ENCODE data around the gene MEIS2.

Gene MEIS2

DNA sequence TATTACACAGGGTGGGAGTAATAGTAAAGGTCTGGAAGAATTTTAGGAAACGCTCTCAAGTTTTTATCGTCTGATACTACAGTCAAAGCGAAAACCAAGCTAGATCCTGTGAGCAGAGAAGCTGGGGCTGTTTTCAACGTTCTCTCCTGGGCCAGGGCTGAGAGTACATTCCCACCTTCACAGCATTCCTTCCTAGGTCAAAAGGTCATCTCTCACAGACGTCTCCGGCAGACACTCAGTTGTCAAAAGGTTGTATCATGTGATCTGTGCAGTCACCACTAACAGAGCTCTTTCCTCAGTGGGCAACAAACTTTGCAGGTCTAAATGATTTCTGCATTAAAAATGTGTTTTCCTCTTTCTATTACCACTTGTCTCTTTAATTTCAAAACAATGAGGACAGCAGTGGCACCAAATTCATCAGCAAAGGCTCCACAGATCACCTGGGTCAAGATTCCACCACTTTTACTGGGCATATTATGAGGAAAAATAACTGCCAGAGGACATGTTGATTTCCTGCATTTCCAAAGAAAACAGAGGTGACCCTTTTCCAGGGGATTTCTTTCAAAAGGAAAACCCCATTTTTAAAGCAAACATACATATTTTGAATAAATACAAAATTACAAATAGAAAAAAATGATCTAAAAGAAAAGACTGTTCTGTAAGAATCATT lies 41.9 kb downstream of the MEIS2 start:
- H3K27ac ChIP-seq (ENCODE audit: low read length), result no peak overlapping the region
- no peak overlapping the region for H3K9ac ChIP-seq (ENCODE audit: low read length)
- no peaks in the 10 kb centered on the region for H3K9me3 ChIP-seq (ENCODE audit: insufficient read depth, low read length)
- H4K20me1 ChIP-seq (ENCODE audit: insufficient read depth, low read length), result no peaks in the 10 kb centered on the region
- no peak overlapping the region for H3K4me3 ChIP-seq (ENCODE audit: low read length)
- H3K79me2 ChIP-seq (ENCODE audit: low read length), result no peaks in the 10 kb centered on the region
- H2AFZ ChIP-seq (ENCODE audit: low read depth, low read length), result no peak overlapping the region
- no peak overlapping the region for H3K4me2 ChIP-seq (ENCODE audit: low read length)
- H3K27me3 ChIP-seq (ENCODE audit: low read depth, low read length), result no peaks in the 10 kb centered on the region
- TF ChIP-seq EZH2phosphoT487 (IDR thresholded peaks at IDR 0.05; ENCODE audit: low read depth), result no peak
- TF ChIP-seq CTCF (IDR thresholded peaks at IDR 0.05; ENCODE audit: low read depth, low read length), result no peak
- H3K4me1 ChIP-seq (ENCODE audit: low read length), result no peaks in the 10 kb centered on the region
- H3K36me3 ChIP-seq (replicated peaks; ENCODE audit: low read depth, low read length), result no peaks in the 10 kb centered on the region

GRCh38 chr15:37057831-37058230 lies 42.5 kb downstream of the MEIS2 start:
- no peaks in the 10 kb centered on the region for H3K79me2 ChIP-seq (ENCODE audit: low read length)

GRCh38 chr15:37057256-37057655 lies 43.1 kb downstream of the MEIS2 start:
- H3K4me3 ChIP-seq (ENCODE audit: low read length), result no peak overlapping the region
- H4K20me1 ChIP-seq (ENCODE audit: insufficient read depth, low read length), result no peaks in the 10 kb centered on the region
- H3K4me1 ChIP-seq (ENCODE audit: low read length), result no peaks in the 10 kb centered on the region
- no peaks in the 10 kb centered on the region for H3K79me2 ChIP-seq (ENCODE audit: low read length)
- H3K9me3 ChIP-seq (ENCODE audit: insufficient read depth, low read length), result no peaks in the 10 kb centered on the region
- H3K4me2 ChIP-seq (ENCODE audit: low read length), result no peak overlapping the region
- H3K27ac ChIP-seq (ENCODE audit: low read length), result no peak overlapping the region
- H2AFZ ChIP-seq (ENCODE audit: low read depth, low read length), result no peak overlapping the region
- H3K9ac ChIP-seq (ENCODE audit: low read length), result no peak overlapping the region
- no peaks in the 10 kb centered on the region for H3K36me3 ChIP-seq (replicated peaks; ENCODE audit: low read depth, low read length)
- TF ChIP-seq EZH2phosphoT487 (IDR thresholded peaks at IDR 0.05; ENCODE audit: low read depth) (no peak), CTCF (IDR thresholded peaks at IDR 0.05; ENCODE audit: low read depth, low read length) (no peak)
- H3K27me3 ChIP-seq (ENCODE audit: low read depth, low read length), result no peaks in the 10 kb centered on the region

More at GRCh38 chr15:37057831-37058230, 42.5 kb downstream of the MEIS2 start:
- H3K4me1 ChIP-seq (ENCODE audit: low read length), result no peaks in the 10 kb centered on the region
- no peak for TF ChIP-seq EZH2phosphoT487 (IDR thresholded peaks at IDR 0.05; ENCODE audit: low read depth)
- no peak for TF ChIP-seq CTCF (IDR thresholded peaks at IDR 0.05; ENCODE audit: low read depth, low read length)
- no peaks in the 10 kb centered on the region for H3K27me3 ChIP-seq (ENCODE audit: low read depth, low read length)
- no peaks in the 10 kb centered on the region for H3K36me3 ChIP-seq (replicated peaks; ENCODE audit: low read depth, low read length)
- no peak overlapping the region for H3K9ac ChIP-seq (ENCODE audit: low read length)
- no peak overlapping the region for H3K4me3 ChIP-seq (ENCODE audit: low read length)
- no peak overlapping the region for H2AFZ ChIP-seq (ENCODE audit: low read depth, low read length)
- H3K4me2 ChIP-seq (ENCODE audit: low read length), result no peak overlapping the region
- H3K9me3 ChIP-seq (ENCODE audit: insufficient read depth, low read length), result no peaks in the 10 kb centered on the region
- H4K20me1 ChIP-seq (ENCODE audit: insufficient read depth, low read length), result no peaks in the 10 kb centered on the region
- no peak overlapping the region for H3K27ac ChIP-seq (ENCODE audit: low read length)

- no peaks in the 10 kb centered on the region for H3K36me3 ChIP-seq (replicated peaks; ENCODE audit: low read depth, low read length)
- TF ChIP-seq CTCF (IDR thresholded peaks at IDR 0.05; ENCODE audit: low read depth, low read length), result no peak
- TF ChIP-seq EZH2phosphoT487 (IDR thresholded peaks at IDR 0.05; ENCODE audit: low read depth), result no peak
- H3K27ac ChIP-seq (ENCODE audit: low read length), result no peak overlapping the region
- H3K4me1 ChIP-seq (ENCODE audit: low read length), result no peaks in the 10 kb centered on the region
- H3K79me2 ChIP-seq (ENCODE audit: low read length), result no peaks in the 10 kb centered on the region
- H3K9me3 ChIP-seq (ENCODE audit: insufficient read depth, low read length), result no peaks in the 10 kb centered on the region
- H3K4me2 ChIP-seq (ENCODE audit: low read length), result no peak overlapping the region
- H2AFZ ChIP-seq (ENCODE audit: low read depth, low read length), result no peak overlapping the region
- no peaks in the 10 kb centered on the region for H4K20me1 ChIP-seq (ENCODE audit: insufficient read depth, low read length)
- H3K27me3 ChIP-seq (ENCODE audit: low read depth, low read length), result no peaks in the 10 kb centered on the region
- H3K4me3 ChIP-seq (ENCODE audit: low read length), result no peak overlapping the region
- H3K9ac ChIP-seq (ENCODE audit: low read length), result no peak overlapping the region
These were observed 43.9 kb downstream of the MEIS2 start for GRCh38 chr15:37056177-37057121.

Data from OCI-LY3 (cell line).